ENCODE data around the gene FUT8.

FUT8 gene

GRCh38 chr14:65506801-65507200 is 94.3 kb downstream of the FUT8 start:
- TF ChIP-seq, protein P1, sequence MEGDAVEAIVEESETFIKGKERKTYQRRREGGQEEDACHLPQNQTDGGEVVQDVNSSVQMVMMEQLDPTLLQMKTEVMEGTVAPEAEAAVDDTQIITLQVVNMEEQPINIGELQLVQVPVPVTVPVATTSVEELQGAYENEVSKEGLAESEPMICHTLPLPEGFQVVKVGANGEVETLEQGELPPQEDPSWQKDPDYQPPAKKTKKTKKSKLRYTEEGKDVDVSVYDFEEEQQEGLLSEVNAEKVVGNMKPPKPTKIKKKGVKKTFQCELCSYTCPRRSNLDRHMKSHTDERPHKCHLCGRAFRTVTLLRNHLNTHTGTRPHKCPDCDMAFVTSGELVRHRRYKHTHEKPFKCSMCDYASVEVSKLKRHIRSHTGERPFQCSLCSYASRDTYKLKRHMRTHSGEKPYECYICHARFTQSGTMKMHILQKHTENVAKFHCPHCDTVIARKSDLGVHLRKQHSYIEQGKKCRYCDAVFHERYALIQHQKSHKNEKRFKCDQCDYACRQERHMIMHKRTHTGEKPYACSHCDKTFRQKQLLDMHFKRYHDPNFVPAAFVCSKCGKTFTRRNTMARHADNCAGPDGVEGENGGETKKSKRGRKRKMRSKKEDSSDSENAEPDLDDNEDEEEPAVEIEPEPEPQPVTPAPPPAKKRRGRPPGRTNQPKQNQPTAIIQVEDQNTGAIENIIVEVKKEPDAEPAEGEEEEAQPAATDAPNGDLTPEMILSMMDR (conservative IDR thresholded peaks at IDR 0.05; ENCODE audit: low read depth, low read length) = no peak
- Histone ChIP-seq H3K27me3 (ENCODE audit: insufficient read depth, low read depth) (no peaks in the 10 kb centered on the region), H3K4me2 (no peak overlapping the region), H3K4me1 (ENCODE audit: low read depth, poor library complexity, severe bottlenecking) (no peaks in the 10 kb centered on the region), H3K27ac (no peak overlapping the region), H3K36me3 (ENCODE audit: insufficient read depth) (no peaks in the 10 kb centered on the region), H3K4me3 (IDR thresholded peaks at IDR 0.05; ENCODE audit: insufficient read depth, low read depth, low read length) (no peak overlapping the region), H3K9ac (no peak overlapping the region), H2AFZ (ENCODE audit: low read depth) (no peak overlapping the region), H3K79me2 (ENCODE audit: insufficient read depth, low read depth) (no peaks in the 10 kb centered on the region), H4K20me1 (ENCODE audit: insufficient read depth) (no peaks in the 10 kb centered on the region)

GRCh38 chr14:65509842-65510241 is 97.3 kb downstream of the FUT8 start:
- TF ChIP-seq, protein P1 (conservative IDR thresholded peaks at IDR 0.05; ENCODE audit: low read depth, low read length) = no peak
- Histone ChIP-seq H2AFZ (ENCODE audit: low read depth) (no peak overlapping the region), H3K36me3 (ENCODE audit: insufficient read depth) (no peaks in the 10 kb centered on the region), H3K9ac (no peak overlapping the region), H3K4me3 (IDR thresholded peaks at IDR 0.05; ENCODE audit: insufficient read depth, low read depth, low read length) (no peak overlapping the region), H3K4me1 (ENCODE audit: low read depth, poor library complexity, severe bottlenecking) (no peaks in the 10 kb centered on the region), H3K4me2 (no peak overlapping the region), H4K20me1 (ENCODE audit: insufficient read depth) (no peaks in the 10 kb centered on the region), H3K27me3 (ENCODE audit: insufficient read depth, low read depth) (no peaks in the 10 kb centered on the region), H3K27ac (no peak overlapping the region), H3K79me2 (ENCODE audit: insufficient read depth, low read depth) (no peaks in the 10 kb centered on the region)

- Histone ChIP-seq H2AFZ (ENCODE audit: low read depth) (no peak overlapping the region), H3K4me1 (ENCODE audit: low read depth, poor library complexity, severe bottlenecking) (no peaks in the 10 kb centered on the region), H3K4me3 (IDR thresholded peaks at IDR 0.05; ENCODE audit: insufficient read depth, low read depth, low read length) (no peak overlapping the region), H3K36me3 (ENCODE audit: insufficient read depth) (no peaks in the 10 kb centered on the region), H3K79me2 (ENCODE audit: insufficient read depth, low read depth) (no peaks in the 10 kb centered on the region), H3K27me3 (ENCODE audit: insufficient read depth, low read depth) (no peaks in the 10 kb centered on the region), H4K20me1 (ENCODE audit: insufficient read depth) (no peaks in the 10 kb centered on the region), H3K9ac (no peak overlapping the region), H3K27ac (no peak overlapping the region), H3K4me2 (no peak overlapping the region)
- TF ChIP-seq, protein P1 (conservative IDR thresholded peaks at IDR 0.05; ENCODE audit: low read depth, low read length) = no peak
Observed at GRCh38 chr14:65513671-65514070, 101.1 kb downstream of the FUT8 start.

DNA sequence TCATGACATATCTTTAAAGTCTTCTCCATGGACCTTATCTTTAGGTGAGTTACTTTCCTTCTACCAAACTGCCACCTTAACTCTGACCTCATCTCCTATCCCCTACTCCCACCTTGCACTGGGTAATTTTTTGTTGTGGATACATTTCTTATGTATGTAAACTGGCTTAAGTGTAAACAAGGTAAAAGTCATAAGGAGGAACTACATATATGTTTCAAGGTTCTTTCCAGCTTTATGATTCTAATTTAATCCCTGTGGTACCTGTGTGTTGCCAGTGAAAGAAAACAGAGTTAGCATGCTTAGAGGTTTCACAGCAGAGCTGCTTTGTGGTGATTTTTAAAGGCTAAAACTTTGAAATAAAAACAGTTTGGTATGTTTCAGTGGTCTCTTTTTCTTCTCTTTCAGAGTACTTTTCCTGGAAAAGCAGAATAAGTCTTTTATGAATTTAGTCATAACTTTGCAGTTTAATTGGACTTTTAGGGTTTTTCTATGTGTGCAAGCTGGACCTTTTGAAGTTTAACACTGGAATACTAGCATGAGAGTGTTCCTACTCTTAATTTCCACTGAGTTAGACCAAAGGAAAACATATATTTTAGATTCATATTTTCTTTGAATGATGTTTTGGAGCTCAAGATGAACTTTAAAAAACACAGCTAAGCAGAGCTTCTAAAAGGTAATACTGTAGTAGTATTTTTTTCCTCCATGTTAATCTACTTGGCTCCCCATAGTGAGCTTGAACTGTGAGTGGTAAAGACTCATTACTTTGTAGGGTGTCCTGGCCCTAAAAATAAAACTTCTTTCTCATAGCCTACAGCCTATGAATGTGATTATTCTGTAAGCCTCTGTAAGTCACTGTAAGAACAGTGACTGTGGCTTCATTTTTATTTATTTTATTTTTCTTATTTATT is 105.4 kb downstream of the FUT8 start:
- Histone ChIP-seq H3K9ac (no peak overlapping the region), H4K20me1 (ENCODE audit: insufficient read depth) (no peaks in the 10 kb centered on the region), H3K4me2 (no peak overlapping the region), H2AFZ (ENCODE audit: low read depth) (no peak overlapping the region), H3K4me3 (IDR thresholded peaks at IDR 0.05; ENCODE audit: insufficient read depth, low read depth, low read length) (no peak overlapping the region), H3K79me2 (ENCODE audit: insufficient read depth, low read depth) (no peaks in the 10 kb centered on the region), H3K4me1 (ENCODE audit: low read depth, poor library complexity, severe bottlenecking) (no peaks in the 10 kb centered on the region), H3K36me3 (ENCODE audit: insufficient read depth) (no peaks in the 10 kb centered on the region), H3K27me3 (ENCODE audit: insufficient read depth, low read depth) (no peaks in the 10 kb centered on the region), H3K27ac (no peak overlapping the region)
- TF ChIP-seq, protein P1 (conservative IDR thresholded peaks at IDR 0.05; ENCODE audit: low read depth, low read length) = no peak
